ENCODE data around the gene VHLL. TPM values are rescaled to one million over a fixed set of nuclear protein-coding genes. Genes with fewer than 3 reads are reported as not detected.

VHLL gene
- total RNA-seq, 2 donors from 2014 or later = not detected

- Mint-ChIP-seq H3K27ac (no peak overlapping the region), H3K4me1 (peaks cover 14% of the 10 kb centered on the region), H3K36me3 (ENCODE audit: low read depth) (peaks cover 10% of the 10 kb centered on the region), H3K27me3 (ENCODE audit: insufficient read depth) (no peaks in the 10 kb centered on the region), H3K4me3 (no peak overlapping the region), H3K9me3 (no peaks in the 10 kb centered on the region)
- no peak overlapping the region for H3K4me3 ChIP-seq (ENCODE audit: low read length)
- peaks cover 5% of the 10 kb centered on the region for H3K4me1 ChIP-seq (ENCODE audit: control insufficient read depth, insufficient read depth, low read length)
- H3K27me3 ChIP-seq (ENCODE audit: control insufficient read depth, insufficient read depth, low read length, poor library complexity, severe bottlenecking) = no peaks in the 10 kb centered on the region
- 97 to 100% methylated on average over 4 to 8 of the region's 8 CpGs for WGBS, 2 experiments (ENCODE audit: insufficient coverage in 1 of 2, insufficient read length in 1 of 2)
- TF ChIP-seq CTCF (conservative IDR thresholded peaks at IDR 0.05) = no peak
- H3K27ac ChIP-seq (ENCODE audit: low read depth, low read length) = no peak overlapping the region
- H3K9ac ChIP-seq (ENCODE audit: extremely low read depth, low read length, poor library complexity, severe bottlenecking) = no peak overlapping the region
- DNase-seq = no peak
- peaks cover 3% of the 10 kb centered on the region for H3K36me3 ChIP-seq (ENCODE audit: control insufficient read depth, insufficient read depth, low read length)
- H3K9me3 ChIP-seq (ENCODE audit: control insufficient read depth, low read length) = no peaks in the 10 kb centered on the region
Observed at GRCh38 chr1:156286061-156286460, 13.0 kb downstream of the VHLL start.

DNA sequence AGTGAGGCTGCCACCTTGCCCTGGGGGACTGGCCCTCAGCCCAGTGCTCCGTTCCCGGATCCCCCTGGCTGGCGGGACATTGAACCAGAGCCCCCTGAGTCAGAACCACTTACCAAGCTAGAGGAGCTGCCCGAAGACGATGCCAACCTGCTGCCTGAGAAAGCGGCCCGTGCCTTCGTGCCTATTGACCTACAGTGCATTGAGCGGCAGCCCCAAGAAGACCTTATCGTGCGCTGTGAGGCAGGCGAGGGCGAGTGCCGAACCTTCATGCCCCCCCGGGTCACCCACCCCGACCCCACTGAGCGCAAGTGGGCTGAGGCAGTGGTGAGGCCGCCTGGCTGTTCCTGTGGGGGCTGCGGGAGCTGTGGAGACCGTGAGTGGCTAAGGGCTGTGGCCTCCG is 13.7 kb downstream of the VHLL start:
- no peaks in the 10 kb centered on the region for H3K9me3 ChIP-seq (ENCODE audit: control insufficient read depth, low read length)
- Mint-ChIP-seq H3K36me3 (ENCODE audit: low read depth) (peaks cover 10% of the 10 kb centered on the region), H3K4me1 (peaks cover 14% of the 10 kb centered on the region), H3K27ac (no peak overlapping the region), H3K27me3 (ENCODE audit: insufficient read depth) (no peaks in the 10 kb centered on the region), H3K4me3 (no peak overlapping the region), H3K9me3 (no peaks in the 10 kb centered on the region)
- DNase-seq = no peak
- no peaks in the 10 kb centered on the region for H3K27me3 ChIP-seq (ENCODE audit: control insufficient read depth, insufficient read depth, low read length, poor library complexity, severe bottlenecking)
- no peak overlapping the region for H3K4me3 ChIP-seq (ENCODE audit: low read length)
- no peak for TF ChIP-seq CTCF (conservative IDR thresholded peaks at IDR 0.05)
- WGBS, 2 experiments (ENCODE audit: insufficient coverage in 1 of 2, insufficient read length in 1 of 2) = 93 to 94% methylated on average over 16 to 21 of the region's 21 CpGs
- H3K4me1 ChIP-seq (ENCODE audit: control insufficient read depth, insufficient read depth, low read length) = peaks cover 6% of the 10 kb centered on the region
- H3K27ac ChIP-seq (ENCODE audit: low read depth, low read length) = no peak overlapping the region
- no peak overlapping the region for H3K9ac ChIP-seq (ENCODE audit: extremely low read depth, low read length, poor library complexity, severe bottlenecking)
- H3K36me3 ChIP-seq (ENCODE audit: control insufficient read depth, insufficient read depth, low read length) = peaks cover 5% of the 10 kb centered on the region

DNA sequence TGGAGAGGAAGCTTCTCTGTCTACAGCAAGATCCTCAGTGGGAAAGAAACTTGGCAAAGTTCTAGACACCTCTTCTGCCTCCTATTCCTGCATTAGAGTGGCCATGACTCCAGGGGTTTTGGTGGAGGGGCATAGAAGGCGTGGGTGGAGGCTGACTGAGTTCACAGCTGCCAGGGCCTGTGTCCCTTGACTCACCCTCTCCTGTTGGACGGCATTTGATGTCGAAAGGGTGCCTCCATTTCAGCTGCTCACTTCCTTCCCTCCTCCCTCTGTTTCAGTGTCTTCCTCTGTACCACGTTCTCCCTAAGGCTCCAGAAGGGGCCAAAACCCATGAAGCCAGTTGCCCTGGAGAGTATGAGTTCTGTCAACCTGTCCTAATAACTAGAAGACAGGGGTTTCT is 14.3 kb downstream of the VHLL start:
- Mint-ChIP-seq H3K36me3 (ENCODE audit: low read depth) (peaks cover 9% of the 10 kb centered on the region), H3K4me3 (no peak overlapping the region), H3K27ac (no peak overlapping the region), H3K4me1 (peaks cover 14% of the 10 kb centered on the region), H3K27me3 (ENCODE audit: insufficient read depth) (no peaks in the 10 kb centered on the region), H3K9me3 (no peaks in the 10 kb centered on the region)
- H3K36me3 ChIP-seq (ENCODE audit: control insufficient read depth, insufficient read depth, low read length) = peaks cover 11% of the 10 kb centered on the region
- no peak for DNase-seq
- H3K27ac ChIP-seq (ENCODE audit: low read depth, low read length) = no peak overlapping the region
- H3K4me1 ChIP-seq (ENCODE audit: control insufficient read depth, insufficient read depth, low read length) = peaks cover 6% of the 10 kb centered on the region
- H3K4me3 ChIP-seq (ENCODE audit: low read length) = no peak overlapping the region
- no peak overlapping the region for H3K9ac ChIP-seq (ENCODE audit: extremely low read depth, low read length, poor library complexity, severe bottlenecking)
- no peak for TF ChIP-seq CTCF (conservative IDR thresholded peaks at IDR 0.05)
- H3K9me3 ChIP-seq (ENCODE audit: control insufficient read depth, low read length) = no peaks in the 10 kb centered on the region
- H3K27me3 ChIP-seq (ENCODE audit: control insufficient read depth, insufficient read depth, low read length, poor library complexity, severe bottlenecking) = no peaks in the 10 kb centered on the region
- WGBS, 2 experiments (ENCODE audit: insufficient coverage in 1 of 2, insufficient read length in 1 of 2) = 90 to 93% methylated on average over 2 to 4 of the region's 4 CpGs

All from endodermal cell (in vitro differentiated cells).